Keratinocyte (primary cell): ENCODE measurements around the gene CCDC33. TPM values are rescaled to one million over a fixed set of nuclear protein-coding genes. Genes with fewer than 3 reads are reported as not detected.

Experiments
- DNase-seq: peaks from one replicate; pipeline ENCODE4 v3.0.0-alpha.2; 2011; ENCODE audit warnings: low read depth, missing footprints, low spot score
- FAIRE-seq: peaks from 2 replicates; lab custom pipeline; 2011; peaks lifted over from hg19 to GRCh38; lab: Jason Lieb, UNC
- H2AFZ ChIP-seq: 2 replicates; pipeline ENCODE4 v1.6.0; 2012; ENCODE audit warnings: low read length, control low read depth, inconsistent platforms; ENCODE audit not compliant: control insufficient read depth
- H3K27ac ChIP-seq: 2 replicates; pipeline ENCODE4 v1.5.1; 2011; ENCODE audit warnings: low read length; ENCODE audit not compliant: control insufficient read depth, insufficient read depth
- H3K27me3 ChIP-seq: 3 replicates; pipeline ENCODE4 v1.6.0; 2011; ENCODE audit warnings: low read length; ENCODE audit not compliant: control insufficient read depth, insufficient read depth; ENCODE audit errors: extremely low read depth
- H3K36me3 ChIP-seq, 2 experiments: 2 replicates in 1 of 2; 3 replicates in 1 of 2; pipeline ENCODE4 v1.5.1; 2011; ENCODE audit warnings: low read length in 2 of 2, mild to moderate bottlenecking in 1 of 2; ENCODE audit not compliant: control insufficient read depth in 2 of 2, insufficient read depth in 2 of 2; ENCODE audit errors: extremely low read depth in 1 of 2
- H3K4me1 ChIP-seq: 3 replicates; pipeline ENCODE4 v1.5.1; 2011; ENCODE audit warnings: low read length; ENCODE audit not compliant: control insufficient read depth, insufficient read depth; ENCODE audit errors: extremely low read depth
- H3K4me2 ChIP-seq: 3 replicates; pipeline ENCODE4 v1.6.0; 2011; ENCODE audit warnings: low read depth, low read length; ENCODE audit not compliant: control insufficient read depth, insufficient read depth; ENCODE audit errors: extremely low read depth
- H3K4me3 ChIP-seq, 3 experiments: fragments of 200-600 bp in 1 of 3; sonication (generic) in 1 of 3; 2 replicates in 2 of 3; 3 replicates in 1 of 3; pipeline ENCODE4 v1.5.1; 2011 to 2016; ENCODE audit warnings: low read length in 3 of 3, mild to moderate bottlenecking in 3 of 3, control low read depth in 2 of 3, inconsistent platforms in 1 of 3, low read depth in 1 of 3, mixed read lengths in 1 of 3, mixed run types in 1 of 3, moderate library complexity in 1 of 3; ENCODE audit not compliant: control insufficient read depth in 2 of 3, insufficient read depth in 2 of 3; ENCODE audit errors: extremely low read depth in 1 of 3
- H3K79me2 ChIP-seq: 2 replicates; pipeline ENCODE4 v1.6.0; 2012; ENCODE audit warnings: low read length; ENCODE audit not compliant: control insufficient read depth, insufficient read depth
- H3K9ac ChIP-seq: 3 replicates; pipeline ENCODE4 v1.6.0; 2011; ENCODE audit warnings: low read length; ENCODE audit not compliant: control insufficient read depth, insufficient read depth; ENCODE audit errors: extremely low read depth
- H3K9me1 ChIP-seq: 3 replicates; pipeline ENCODE4 v1.6.0; 2011; ENCODE audit warnings: low read length; ENCODE audit not compliant: control insufficient read depth, insufficient read depth; ENCODE audit errors: extremely low read depth
- H3K9me3 ChIP-seq: 2 replicates; pipeline ENCODE4 v1.5.1; 2012; ENCODE audit warnings: low read depth, low read length; ENCODE audit not compliant: control insufficient read depth
- H4K20me1 ChIP-seq: 3 replicates; pipeline ENCODE4 v1.6.0; 2011; ENCODE audit warnings: low read length; ENCODE audit not compliant: control insufficient read depth, insufficient read depth; ENCODE audit errors: extremely low read depth
- EZH2 ChIP-seq: IDR thresholded peaks from one replicate; pipeline ENCODE4 v1.6.1; 2012; ENCODE audit warnings: inconsistent platforms, mild to moderate bottlenecking, low read length, moderate library complexity
- dilution Hi-C: fragments of 300-500 bp; cut with MboI; formaldehyde crosslinking; loops from one replicate; pipeline ENCODE4 v1.7.0; 2020; ENCODE audit warnings: low sequenced_read_pairs; ENCODE audit not compliant: extremely low pct_ligation_motif_present
- polyA plus RNA-seq, 5 experiments: library from polyadenylated mRNA; depleted of rRNA in 3 of 5; stranded (reverse) in 3 of 5; stranded (forward) in 1 of 5; unstranded in 1 of 5; fragments of >200 nt; gene quantifications; 1 replicate in 1 of 5; 2 replicates in 3 of 5; 3 replicates in 1 of 5; pipeline versions ENCODE4 v1.2.1 to v1.2.3, GENCODE V29; 2011 to 2012; ENCODE audit warnings: missing spikeins in 2 of 5, low read depth in 1 of 5, low replicate concordance in 1 of 5
- TF ChIP-seq, protein P1 (sequence below), 3 experiments: IDR thresholded peaks in 1 of 3; conservative IDR thresholded peaks in 1 of 3; optimal IDR thresholded peaks in 1 of 3; 2 replicates in 2 of 3; 3 replicates in 1 of 3; pipeline versions ENCODE3 to v1.5.1; 2011; ENCODE audit warnings: low read length in 3 of 3, mild to moderate bottlenecking in 3 of 3, moderate library complexity in 2 of 3, control low read depth in 1 of 3, inconsistent platforms in 1 of 3; ENCODE audit not compliant: insufficient read depth in 2 of 3; ENCODE audit errors: extremely low read depth in 1 of 3

CCDC33 gene
- polyA plus RNA-seq, 1 donor (not counting 4 experiments of a cell fraction or from before 2014, with no cell fraction given) = not detected

DNA sequence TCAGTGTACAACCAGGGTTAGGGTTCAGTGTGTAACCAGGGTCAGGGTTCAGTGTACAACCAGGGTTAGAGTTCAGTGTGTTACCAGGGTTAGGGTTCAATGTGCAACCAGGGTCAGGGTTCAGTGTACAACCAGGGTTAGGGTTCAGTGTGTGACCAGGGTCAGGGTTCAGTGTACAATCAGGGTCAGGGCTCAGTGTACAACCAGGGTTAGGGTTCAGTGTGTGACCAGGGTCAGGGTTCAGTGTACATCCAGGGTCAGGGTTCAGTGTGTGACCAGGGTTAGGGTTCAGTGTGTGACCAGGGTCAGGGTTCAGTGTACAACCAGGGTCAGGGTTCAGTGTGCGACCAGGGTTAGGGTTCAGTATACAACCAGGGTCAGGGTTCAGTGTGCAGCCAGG lies 98.0 kb downstream of the CCDC33 start:
- Histone ChIP-seq H3K9me3 (no peaks in the 10 kb centered on the region), H3K27ac (no peak overlapping the region), H3K4me1 (no peaks in the 10 kb centered on the region), H3K9me1 (no peaks in the 10 kb centered on the region), H4K20me1 (peaks cover 3% of the 10 kb centered on the region), H3K79me2 (no peaks in the 10 kb centered on the region), H2AFZ (no peak overlapping the region), H3K4me3 (no peak overlapping the region), H3K4me2 (no peak overlapping the region), H3K9ac (no peak overlapping the region), H3K27me3 (peaks cover 12% of the 10 kb centered on the region), H3K36me3 (no peaks in the 10 kb centered on the region)
- FAIRE-seq (peak; percentile 58), DNase-seq (no peak)
- dilution Hi-C loops = no loop called here
- TF ChIP-seq, protein P1, sequence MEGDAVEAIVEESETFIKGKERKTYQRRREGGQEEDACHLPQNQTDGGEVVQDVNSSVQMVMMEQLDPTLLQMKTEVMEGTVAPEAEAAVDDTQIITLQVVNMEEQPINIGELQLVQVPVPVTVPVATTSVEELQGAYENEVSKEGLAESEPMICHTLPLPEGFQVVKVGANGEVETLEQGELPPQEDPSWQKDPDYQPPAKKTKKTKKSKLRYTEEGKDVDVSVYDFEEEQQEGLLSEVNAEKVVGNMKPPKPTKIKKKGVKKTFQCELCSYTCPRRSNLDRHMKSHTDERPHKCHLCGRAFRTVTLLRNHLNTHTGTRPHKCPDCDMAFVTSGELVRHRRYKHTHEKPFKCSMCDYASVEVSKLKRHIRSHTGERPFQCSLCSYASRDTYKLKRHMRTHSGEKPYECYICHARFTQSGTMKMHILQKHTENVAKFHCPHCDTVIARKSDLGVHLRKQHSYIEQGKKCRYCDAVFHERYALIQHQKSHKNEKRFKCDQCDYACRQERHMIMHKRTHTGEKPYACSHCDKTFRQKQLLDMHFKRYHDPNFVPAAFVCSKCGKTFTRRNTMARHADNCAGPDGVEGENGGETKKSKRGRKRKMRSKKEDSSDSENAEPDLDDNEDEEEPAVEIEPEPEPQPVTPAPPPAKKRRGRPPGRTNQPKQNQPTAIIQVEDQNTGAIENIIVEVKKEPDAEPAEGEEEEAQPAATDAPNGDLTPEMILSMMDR (optimal IDR thresholded peaks at IDR 0.05 in 1 of 3, IDR thresholded peaks at IDR 0.05 in 1 of 3, conservative IDR thresholded peaks at IDR 0.05 in 1 of 3; ENCODE audit: extremely low read depth in 1 of 3, insufficient read depth in 2 of 3, low read length in 3 of 3) = no peak
- no peak for TF ChIP-seq EZH2

DNA sequence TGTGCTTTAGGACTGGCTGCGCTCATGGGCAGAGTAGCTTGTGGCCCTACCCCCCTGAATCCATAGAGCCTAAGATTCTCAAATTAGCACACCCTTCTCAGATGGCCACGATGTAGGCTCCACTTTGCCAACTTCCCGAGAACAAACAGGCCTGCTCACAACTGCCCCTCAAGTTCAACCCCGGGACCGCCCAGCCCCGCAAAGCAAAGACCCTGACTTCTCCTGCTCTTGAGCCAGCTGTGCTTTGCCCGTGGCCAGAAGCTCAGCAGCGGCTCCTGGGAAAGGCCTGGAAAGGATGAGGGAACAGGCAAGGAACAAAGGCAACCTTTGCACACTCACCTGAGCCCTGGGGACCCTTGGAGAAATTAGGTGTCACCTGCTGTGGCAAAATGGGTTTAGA lies 99.3 kb downstream of the CCDC33 start:
- peaks cover 9% of the 10 kb centered on the region for H3K27me3 ChIP-seq
- H3K4me3 ChIP-seq = no peak overlapping the region
- dilution Hi-C loops = no loop called here
- H3K27ac ChIP-seq = no peak overlapping the region
- peaks cover 3% of the 10 kb centered on the region for H4K20me1 ChIP-seq
- H3K36me3 ChIP-seq = no peaks in the 10 kb centered on the region
- peaks cover 6% of the 10 kb centered on the region for H3K4me1 ChIP-seq
- no peaks in the 10 kb centered on the region for H3K79me2 ChIP-seq
- H3K4me2 ChIP-seq = no peak overlapping the region
- TF ChIP-seq, protein P1 (optimal IDR thresholded peaks at IDR 0.05 in 1 of 3, IDR thresholded peaks at IDR 0.05 in 1 of 3, conservative IDR thresholded peaks at IDR 0.05 in 1 of 3; ENCODE audit: extremely low read depth in 1 of 3, insufficient read depth in 2 of 3, low read length in 3 of 3) = no peak
- no peak for TF ChIP-seq EZH2
- H3K9me3 ChIP-seq = no peaks in the 10 kb centered on the region
- no peaks in the 10 kb centered on the region for H3K9me1 ChIP-seq
- DNase-seq (no peak), FAIRE-seq (no peak)
- no peak overlapping the region for H3K9ac ChIP-seq
- no peak overlapping the region for H2AFZ ChIP-seq
